ENCODE data around the gene SEPTIN12. TPM values are rescaled to one million over a fixed set of nuclear protein-coding genes. Genes with fewer than 3 reads are reported as not detected.

The SEPTIN12 gene
- total and polyA plus RNA-seq, 2 of the 8 experiments (the other 6 are each of a cell fraction or from before 2014, with no cell fraction given): 0.24 TPM; not detected in 1

DNA sequence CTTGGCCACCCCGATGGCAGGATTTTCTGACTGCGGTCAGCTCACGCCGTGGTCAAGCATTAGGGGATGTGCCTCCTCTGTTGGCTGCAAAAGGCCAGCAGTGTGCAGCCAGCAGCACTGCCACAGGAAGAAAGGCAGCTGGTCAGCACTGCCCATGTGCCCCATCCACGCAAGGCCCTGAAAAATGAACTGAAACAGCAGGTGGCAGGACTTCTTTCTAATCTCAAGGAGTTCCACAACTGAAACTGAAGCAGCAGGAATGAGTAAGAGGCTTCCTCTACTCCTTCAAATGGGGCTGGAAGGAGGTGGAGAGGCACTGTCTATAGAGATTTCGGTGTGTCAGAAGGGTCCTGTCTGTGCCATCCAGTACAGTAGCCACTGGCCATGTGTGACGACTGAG is 24.4 kb downstream of the SEPTIN12 start (continued):
- TF ChIP-seq EZH2 (IDR thresholded peaks at IDR 0.05; ENCODE audit: low read depth, low read length, severe bottlenecking): no peak

Measured in H1 (cell line).